ENCODE results near the gene KCTD2. TPM values are rescaled to one million over a fixed set of nuclear protein-coding genes. Genes with fewer than 3 reads are reported as not detected.

The KCTD2 gene
- total RNA-seq, 1 donor from 2014 or later, result 22.9 TPM

DNA sequence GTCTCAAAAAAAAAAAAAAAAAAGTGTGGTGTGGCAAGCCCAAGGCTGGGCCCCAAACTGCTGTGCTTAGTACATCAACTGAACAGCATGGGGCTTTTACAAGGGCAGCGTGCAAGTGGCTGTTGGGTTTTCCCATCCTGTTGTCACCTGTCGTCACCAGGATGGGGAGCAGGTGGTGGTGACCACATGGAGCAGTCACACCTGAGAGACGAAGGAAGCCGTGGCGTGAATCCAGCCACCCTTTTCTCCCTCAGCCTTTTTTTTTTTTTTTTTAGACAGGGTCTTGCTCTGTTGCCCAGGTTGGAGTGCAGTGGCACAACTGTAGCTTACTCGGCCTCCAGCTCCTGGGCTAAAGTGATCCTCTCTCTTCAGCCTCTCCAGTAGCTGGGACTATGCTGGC lies 38.7 kb upstream of the KCTD2 start:
- peaks cover 9% of the 10 kb centered on the region for H3K36me3 ChIP-seq
- H3K9me3 ChIP-seq, result no peaks in the 10 kb centered on the region
- peaks cover 15% of the 10 kb centered on the region for H3K4me1 ChIP-seq
- H3K27ac ChIP-seq, result no peak overlapping the region
- TF ChIP-seq, protein P1, sequence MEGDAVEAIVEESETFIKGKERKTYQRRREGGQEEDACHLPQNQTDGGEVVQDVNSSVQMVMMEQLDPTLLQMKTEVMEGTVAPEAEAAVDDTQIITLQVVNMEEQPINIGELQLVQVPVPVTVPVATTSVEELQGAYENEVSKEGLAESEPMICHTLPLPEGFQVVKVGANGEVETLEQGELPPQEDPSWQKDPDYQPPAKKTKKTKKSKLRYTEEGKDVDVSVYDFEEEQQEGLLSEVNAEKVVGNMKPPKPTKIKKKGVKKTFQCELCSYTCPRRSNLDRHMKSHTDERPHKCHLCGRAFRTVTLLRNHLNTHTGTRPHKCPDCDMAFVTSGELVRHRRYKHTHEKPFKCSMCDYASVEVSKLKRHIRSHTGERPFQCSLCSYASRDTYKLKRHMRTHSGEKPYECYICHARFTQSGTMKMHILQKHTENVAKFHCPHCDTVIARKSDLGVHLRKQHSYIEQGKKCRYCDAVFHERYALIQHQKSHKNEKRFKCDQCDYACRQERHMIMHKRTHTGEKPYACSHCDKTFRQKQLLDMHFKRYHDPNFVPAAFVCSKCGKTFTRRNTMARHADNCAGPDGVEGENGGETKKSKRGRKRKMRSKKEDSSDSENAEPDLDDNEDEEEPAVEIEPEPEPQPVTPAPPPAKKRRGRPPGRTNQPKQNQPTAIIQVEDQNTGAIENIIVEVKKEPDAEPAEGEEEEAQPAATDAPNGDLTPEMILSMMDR (IDR thresholded peaks at IDR 0.05), result no peak
- ATAC-seq (no peak), DNase-seq (no peak)
- no peak overlapping the region for H3K4me3 ChIP-seq
- intact Hi-C loops (cut with DNase I), result no loop called here
- H3K27me3 ChIP-seq (ENCODE audit: low read depth), result no peaks in the 10 kb centered on the region

GRCh38 chr17:75009139-75009724 lies 37.8 kb upstream of the KCTD2 start:
- TF ChIP-seq, protein P1 (IDR thresholded peaks at IDR 0.05), result no peak
- Histone ChIP-seq H3K4me3 (no peak overlapping the region), H3K4me1 (peaks cover 22% of the 10 kb centered on the region), H3K27me3 (ENCODE audit: low read depth) (no peaks in the 10 kb centered on the region), H3K9me3 (no peaks in the 10 kb centered on the region), H3K27ac (no peak overlapping the region), H3K36me3 (peaks cover 3% of the 10 kb centered on the region)
- DNase-seq (no peak), ATAC-seq (no peak)
- intact Hi-C loops (cut with DNase I), result no loop called here

- Histone ChIP-seq H3K27me3 (ENCODE audit: low read depth) (no peaks in the 10 kb centered on the region), H3K36me3 (no peaks in the 10 kb centered on the region), H3K4me1 (peaks cover 22% of the 10 kb centered on the region), H3K9me3 (no peaks in the 10 kb centered on the region), H3K4me3 (no peak overlapping the region), H3K27ac (peak overlapping the region; percentile 91)
- TF ChIP-seq, protein P1 (IDR thresholded peaks at IDR 0.05), result no peak
- intact Hi-C loops (cut with DNase I), result no loop called here
- DNase-seq, result no peak
- ATAC-seq, result no peak
These were observed 36.2 kb upstream of the KCTD2 start for GRCh38 chr17:75010683-75011400.

DNA sequence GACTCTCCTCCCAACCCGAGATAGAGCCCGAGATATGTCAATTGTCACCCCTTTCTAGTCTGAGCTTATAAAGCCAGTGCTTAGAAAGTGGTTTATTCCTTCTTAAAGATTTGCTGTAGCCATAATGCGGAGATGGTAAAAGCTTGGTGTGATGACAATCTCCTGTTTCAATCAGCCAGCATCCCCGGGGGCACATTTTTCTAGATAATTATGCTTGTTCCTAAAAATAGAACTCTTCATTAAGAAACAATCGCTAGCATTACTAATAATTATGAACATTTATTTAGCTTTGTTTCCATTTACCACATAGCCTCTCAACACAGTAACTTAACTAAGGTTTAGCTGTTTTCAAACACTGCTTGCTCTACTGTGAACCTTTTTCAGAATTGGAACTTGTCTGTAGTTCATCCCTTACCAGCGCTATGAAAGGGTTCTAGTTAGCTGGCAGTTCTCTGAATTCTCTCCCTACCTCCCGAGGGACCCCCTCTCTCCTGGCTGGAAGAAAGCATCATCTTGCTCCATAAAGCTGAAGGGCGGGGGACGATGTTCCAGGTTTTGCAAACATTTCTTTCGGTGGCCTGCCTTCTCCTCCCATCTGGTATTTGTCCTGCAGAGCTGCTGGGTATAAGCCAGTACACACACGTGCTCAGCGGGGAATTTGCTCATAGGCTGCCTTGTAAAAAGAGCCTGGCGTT lies 35.5 kb upstream of the KCTD2 start:
- Histone ChIP-seq H3K9me3 (no peaks in the 10 kb centered on the region), H3K27me3 (ENCODE audit: low read depth) (no peaks in the 10 kb centered on the region), H3K4me1 (peaks cover 22% of the 10 kb centered on the region), H3K27ac (peak overlapping the region; percentile 91), H3K4me3 (peak overlapping the region; percentile 83), H3K36me3 (peaks cover 4% of the 10 kb centered on the region)
- no peak for DNase-seq
- TF ChIP-seq, protein P1 (IDR thresholded peaks at IDR 0.05), result no peak
- ATAC-seq, result peak; percentile 62 to 77
- intact Hi-C loops (cut with DNase I), result no loop called here

DNA sequence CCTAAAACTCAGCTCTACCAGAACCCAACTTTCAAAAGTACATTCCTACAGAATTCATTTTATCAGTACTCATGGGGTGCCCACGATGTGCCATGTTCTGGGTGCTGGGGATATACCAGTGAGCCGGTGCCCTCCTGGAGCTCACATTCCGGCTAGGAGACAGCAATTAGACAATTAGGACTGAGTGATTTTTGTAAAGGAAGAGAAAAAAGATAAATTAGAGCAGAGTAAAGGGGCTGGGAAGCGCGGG lies 35.0 kb upstream of the KCTD2 start:
- Histone ChIP-seq H3K4me3 (peak overlapping the region; percentile 83), H3K27ac (peak overlapping the region; percentile 91), H3K4me1 (peaks cover 22% of the 10 kb centered on the region), H3K27me3 (ENCODE audit: low read depth) (no peaks in the 10 kb centered on the region), H3K36me3 (peaks cover 9% of the 10 kb centered on the region), H3K9me3 (no peaks in the 10 kb centered on the region)
- DNase-seq (no peak), ATAC-seq (no peak)
- intact Hi-C loops (cut with DNase I), result no loop called here
- TF ChIP-seq, protein P1 (IDR thresholded peaks at IDR 0.05), result no peak
